ENCODE results near the gene PPP1R9A.

PPP1R9A gene

DNA sequence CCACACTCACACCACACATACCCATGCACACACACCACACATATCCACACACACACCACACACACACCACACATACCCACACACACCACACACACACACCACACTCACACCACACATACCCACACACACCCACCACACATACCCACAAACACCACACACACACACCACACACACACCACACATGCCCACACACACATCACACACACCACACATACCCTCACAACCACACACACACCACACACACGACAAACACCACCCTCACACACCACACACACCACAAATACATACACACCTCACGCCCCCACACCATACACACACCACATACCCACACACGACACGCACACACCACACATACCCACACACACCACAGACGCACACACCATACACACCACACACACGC, 297.2 kb downstream of the PPP1R9A start:
- no peak overlapping the region for H3K27ac ChIP-seq
- TF ChIP-seq ZFX (IDR thresholded peaks at IDR 0.05) (no peak), CTCF (conservative IDR thresholded peaks at IDR 0.05) (no peak)

- TF ChIP-seq CTCF (conservative IDR thresholded peaks at IDR 0.05) (no peak), ZFX (IDR thresholded peaks at IDR 0.05) (no peak)
- no peak overlapping the region for H3K27ac ChIP-seq
Observed at GRCh38 chr7:95205665-95206225, 298.4 kb downstream of the PPP1R9A start.

GRCh38 chr7:95209276-95209675, 301.9 kb downstream of the PPP1R9A start:
- TF ChIP-seq CTCF (conservative IDR thresholded peaks at IDR 0.05) (no peak), ZFX (IDR thresholded peaks at IDR 0.05) (no peak)
- no peak overlapping the region for H3K27ac ChIP-seq

DNA sequence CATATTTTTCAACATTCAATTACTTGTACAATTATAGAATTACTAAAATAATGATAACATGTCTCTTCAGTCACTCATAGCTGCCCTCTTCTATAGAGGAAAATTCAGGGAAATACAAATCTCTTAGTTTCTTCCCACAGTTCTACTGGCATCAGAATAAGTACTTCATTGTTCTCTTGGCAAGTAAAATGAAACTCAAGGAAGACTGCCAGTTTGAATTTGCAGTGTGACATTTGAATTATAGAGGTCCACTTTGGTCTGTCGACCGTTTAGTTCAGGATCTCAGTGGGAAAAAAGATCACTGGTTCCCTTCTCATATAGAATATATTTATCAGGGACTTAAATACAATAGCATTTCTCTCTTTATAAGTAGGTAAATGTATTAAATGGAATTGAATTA, 302.4 kb downstream of the PPP1R9A start:
- H3K27ac ChIP-seq = no peak overlapping the region
- TF ChIP-seq CTCF (conservative IDR thresholded peaks at IDR 0.05) = no peak
- TF ChIP-seq ZFX (IDR thresholded peaks at IDR 0.05) = no peak

GRCh38 chr7:95213148-95213547, 305.8 kb downstream of the PPP1R9A start:
- H3K27ac ChIP-seq = no peak overlapping the region
- no peak for TF ChIP-seq ZFX (IDR thresholded peaks at IDR 0.05)
- TF ChIP-seq CTCF (conservative IDR thresholded peaks at IDR 0.05) = no peak

DNA sequence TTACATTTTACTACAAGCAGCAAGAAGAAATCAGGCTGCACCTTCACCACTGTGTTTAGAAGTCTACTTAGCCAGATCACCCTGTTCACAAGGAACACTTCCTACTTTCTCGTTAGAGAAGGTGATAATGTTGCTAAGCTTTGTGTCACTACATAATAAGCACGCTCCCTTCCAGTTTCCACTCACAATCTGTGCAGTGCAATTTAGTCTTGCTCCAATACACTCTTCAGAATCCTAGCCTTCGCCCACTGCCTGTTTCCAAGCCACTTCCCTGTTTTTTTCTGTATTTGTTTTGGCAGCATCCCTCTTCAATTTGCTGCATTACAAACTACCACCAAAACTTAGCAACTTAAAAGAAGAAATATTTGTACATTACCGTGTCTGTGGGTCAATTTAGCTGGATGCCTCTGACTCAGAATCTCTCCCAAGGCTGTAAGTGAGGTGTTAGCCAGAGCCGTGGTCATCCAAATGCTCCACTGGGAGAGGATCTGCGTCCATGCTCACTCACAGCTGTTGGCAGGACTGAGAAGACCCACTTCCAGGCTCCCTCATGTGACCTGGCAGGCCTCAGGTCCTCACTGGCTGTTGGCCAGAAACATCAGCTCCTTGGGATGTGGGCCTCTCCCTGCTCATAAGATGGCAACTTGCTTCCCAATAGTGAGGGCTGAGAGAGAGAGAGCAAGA, 306.6 kb downstream of the PPP1R9A start:
- TF ChIP-seq CTCF (conservative IDR thresholded peaks at IDR 0.05) (no peak), ZFX (IDR thresholded peaks at IDR 0.05) (no peak)
- H3K27ac ChIP-seq = no peak overlapping the region

DNA sequence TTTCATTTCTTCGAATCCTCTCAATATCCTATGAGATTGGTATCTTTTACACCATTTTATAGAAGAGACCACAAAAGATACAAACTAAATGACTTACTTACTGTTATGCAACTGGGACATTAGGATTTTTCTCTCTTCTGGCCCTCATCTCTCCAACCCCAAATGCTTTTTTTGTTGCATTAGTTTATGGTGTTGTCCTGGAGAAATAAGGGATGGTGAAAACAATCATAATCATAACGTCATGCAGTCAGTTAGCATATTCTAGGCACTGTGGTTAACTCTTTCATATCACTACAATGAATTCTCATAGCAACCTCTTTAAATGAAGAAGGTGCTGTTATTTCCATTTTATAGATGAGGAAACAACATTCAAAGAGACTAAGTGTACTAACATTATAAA, 312.3 kb downstream of the PPP1R9A start:
- TF ChIP-seq CTCF (conservative IDR thresholded peaks at IDR 0.05) (no peak), ZFX (IDR thresholded peaks at IDR 0.05) (no peak)
- H3K27ac ChIP-seq = no peak overlapping the region
